GM18870 (cell line): Measurements from ENCODE around the gene CNNM2.
"Not testable (repeated sequence)": the region's sequence is repeated elsewhere in the genome, so short reads cannot be mapped to it uniquely, and the experiment has no call there.

Source experiments
- ATAC-seq: cut with Tn5 transposase; IDR thresholded peaks from one replicate; pipeline ENCODE4 v1.9.1; 2021; ENCODE audit warnings: moderate library complexity; ENCODE audit not compliant: unreplicated experiment

Gene CNNM2

DNA sequence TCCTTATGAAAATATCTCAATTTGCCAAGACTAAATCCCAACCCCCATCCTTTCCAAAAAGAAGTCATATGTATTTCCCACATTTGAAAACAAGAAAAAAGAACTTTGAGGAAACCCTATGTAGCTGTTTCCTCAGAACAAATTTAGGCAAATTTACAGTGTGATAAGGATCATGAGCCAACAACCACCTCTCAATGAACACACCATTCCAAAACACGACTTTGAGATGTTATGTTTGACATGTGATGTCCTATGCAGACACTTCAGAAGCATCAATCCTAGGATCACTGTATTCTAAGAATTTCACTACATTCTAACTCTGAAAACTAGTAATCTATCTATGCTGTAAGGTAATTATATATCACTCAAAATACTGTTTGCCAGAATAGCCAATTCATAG lies 212.8 kb downstream of the CNNM2 start:
- ATAC-seq = no peak

DNA sequence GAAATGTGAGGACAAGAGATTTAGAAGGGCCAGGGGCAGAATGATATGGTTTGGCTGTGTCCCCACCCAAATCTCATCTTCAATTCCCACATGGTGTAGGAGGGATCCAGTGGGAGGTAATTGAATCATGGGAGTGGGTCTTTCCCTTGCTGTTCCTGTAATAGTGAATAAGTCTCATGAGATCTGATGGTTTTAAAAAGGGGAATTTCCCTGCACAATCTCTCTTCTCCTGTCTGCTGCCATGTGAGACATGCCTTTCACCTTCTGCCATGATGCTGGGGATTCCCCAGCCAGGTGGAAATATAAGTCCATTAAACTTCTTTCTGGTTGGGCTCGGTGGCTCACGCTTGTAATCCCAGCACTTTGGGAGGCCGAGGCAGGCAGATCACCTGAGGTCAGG lies 217.1 kb downstream of the CNNM2 start:
- ATAC-seq = not testable (repeated sequence)

DNA sequence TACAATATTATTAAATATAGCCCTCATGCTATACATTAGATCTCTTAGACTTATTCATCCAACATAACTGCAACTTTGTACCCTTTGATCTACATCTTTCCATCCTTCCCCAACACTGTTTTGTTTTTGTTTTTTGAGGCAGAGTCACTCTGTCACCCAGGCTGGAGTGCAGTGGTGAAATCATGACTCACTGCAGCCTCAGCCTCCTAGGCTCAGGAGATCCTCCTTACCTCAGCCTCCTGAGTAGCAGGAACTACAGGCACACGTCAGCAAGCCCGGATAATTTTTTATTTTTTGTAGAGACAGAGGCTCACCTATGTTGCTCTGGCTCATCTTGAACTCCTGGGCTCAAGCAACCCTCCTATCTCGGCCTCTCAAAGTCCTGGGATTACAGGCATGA lies 221.7 kb downstream of the CNNM2 start:
- no peak for ATAC-seq
